Measurements from ENCODE around the gene EXOG.
"Not testable (repeated sequence)": the region's sequence is repeated elsewhere in the genome, so short reads cannot be mapped to it uniquely, and the experiment has no call there.

The EXOG gene

GRCh38 chr3:38563886-38564270, 67.7 kb downstream of the EXOG start:
- DNase-seq (ENCODE audit: low spot score), result no peak

- no peak for DNase-seq (ENCODE audit: low spot score)
These were observed 68.6 kb downstream of the EXOG start for GRCh38 chr3:38564631-38565338.

GRCh38 chr3:38565339-38566214, 69.4 kb downstream of the EXOG start:
- no peak for DNase-seq (ENCODE audit: low spot score)

- DNase-seq (ENCODE audit: low spot score), result no peak
These were observed 70.0 kb downstream of the EXOG start for GRCh38 chr3:38566215-38566528.

- DNase-seq (ENCODE audit: low spot score), result not testable (repeated sequence)
These were observed 70.7 kb downstream of the EXOG start for GRCh38 chr3:38566794-38567193.

- DNase-seq (ENCODE audit: low spot score), result no peak
These were observed 71.4 kb downstream of the EXOG start for GRCh38 chr3:38567498-38567897.

GRCh38 chr3:38573111-38573510, 77.0 kb downstream of the EXOG start:
- DNase-seq (ENCODE audit: low spot score), result no peak

GRCh38 chr3:38573556-38573955, 77.4 kb downstream of the EXOG start:
- no peak for DNase-seq (ENCODE audit: low spot score)

- DNase-seq (ENCODE audit: low spot score), result no peak
These were observed 78.5 kb downstream of the EXOG start for GRCh38 chr3:38574411-38575278.

- no peak for DNase-seq (ENCODE audit: low spot score)
These were observed 79.2 kb downstream of the EXOG start for GRCh38 chr3:38575279-38575843.
